A549 (cell line): ENCODE results near the gene ETV7.

Experiments
- BHLHE40 ChIP-seq: IDR thresholded peaks from 2 replicates; pipeline ENCODE4 v1.6.1; 2012; ENCODE audit warnings: low read depth, low read length, inconsistent platforms
- CEBPB ChIP-seq, 2 experiments: fragments of >200 bp in 1 of 2; sonication (Bioruptor Twin) in 1 of 2; formaldehyde crosslinking in 1 of 2; IDR thresholded peaks; 2 replicates each; pipeline ENCODE4 v1.6.1; 2012 to 2016
- CHD4 ChIP-seq: fragments of 200-600 bp; sonication (generic); IDR thresholded peaks from 2 replicates; pipeline ENCODE4 v1.6.1; 2016; ENCODE audit warnings: antibody characterized with exemption, mild to moderate bottlenecking, borderline replicate concordance
- CTCF ChIP-seq: fragments of >200 bp; sonication (Bioruptor Twin); formaldehyde crosslinking; IDR thresholded peaks from 3 replicates; pipeline ENCODE4 v1.5.1; 2016
- HES2 ChIP-seq: fragments of >200 bp; sonication (Bioruptor Twin); formaldehyde crosslinking; IDR thresholded peaks from 2 replicates; pipeline ENCODE4 v1.6.1; 2016
- MAFK ChIP-seq: fragments of 450-650 bp; IDR thresholded peaks from 2 replicates; pipeline ENCODE4 v1.6.1; 2014; ENCODE audit not compliant: partially characterized antibody
- MAX ChIP-seq: IDR thresholded peaks from 2 replicates; pipeline ENCODE4 v1.6.1; 2012
- MYC ChIP-seq: IDR thresholded peaks from 2 replicates; pipeline ENCODE4 v1.6.1; 2012; ENCODE audit warnings: mild to moderate bottlenecking, inconsistent platforms, low read length, improper control_type of control experiment, borderline replicate concordance
- NR3C1 ChIP-seq: fragments of >200 bp; sonication (Bioruptor Twin); formaldehyde crosslinking; IDR thresholded peaks from 3 replicates; pipeline ENCODE4 v1.6.1; 2017
- POLR2A ChIP-seq: IDR thresholded peaks from 2 replicates; pipeline ENCODE4 v1.6.1; 2012; ENCODE audit warnings: mild to moderate bottlenecking, low read length
- RCOR1 ChIP-seq: fragments of 150-350 bp; IDR thresholded peaks from 2 replicates; pipeline ENCODE4 v1.6.1; 2014; ENCODE audit warnings: antibody characterized with exemption, low read length, low read depth
- RFX5 ChIP-seq: fragments of 450-650 bp; IDR thresholded peaks from 2 replicates; pipeline ENCODE4 v1.7.1; 2014; ENCODE audit warnings: antibody characterized with exemption, mild to moderate bottlenecking, moderate library complexity
- SREBF2 ChIP-seq: fragments of 450-650 bp; IDR thresholded peaks from 2 replicates; pipeline ENCODE4 v1.6.1; 2014; ENCODE audit warnings: mild to moderate bottlenecking, moderate library complexity

GRCh38 chr6:36368921-36369865, 18.3 kb downstream of the ETV7 start:
- TF ChIP-seq CHD4 (no peak), MAX (no peak), RCOR1 (no peak), CTCF (no peak), POLR2A (no peak), NR3C1 (no peak), MAFK (no peak), RFX5 (no peak), MYC (no peak), BHLHE40 (no peak), SREBF2 (no peak), CEBPB (IDR thresholded peaks at IDR 0.05) (no peak), HES2 (no peak)
